Right lobe of liver (tissue), 6 donors: ENCODE measurements around the gene ECE1. TPM values are rescaled to one million over a fixed set of nuclear protein-coding genes. Genes with fewer than 3 reads are reported as not detected.
"Not testable (repeated sequence)": the region's sequence is repeated elsewhere in the genome, so short reads cannot be mapped to it uniquely, and the experiment has no call there.

Experiments used
- ATAC-seq, 4 donors: fragments of 200-7000 bp; cut with Tn5 transposase; one replicate each; pipeline ENCODE4 v1.9.1; 2020; ENCODE audit warnings: mild to moderate bottlenecking in 4 of 4, moderate library complexity in 4 of 4
- DNase-seq, 3 donors: peaks; one replicate each; pipeline ENCODE4 v3.0.0-alpha.2; 2020
- H3K27ac ChIP-seq, 3 donors: fragments of 200-600 bp; one replicate each; pipeline ENCODE4 v1.8.0; 2022
- H3K27me3 ChIP-seq, 2 donors: fragments of 200-600 bp; one replicate each; pipeline ENCODE4 v1.8.0; 2022
- H3K36me3 ChIP-seq, 4 donors: fragments of 200-600 bp; sonication (generic) in 1 of 4; one replicate each; pipeline versions ENCODE4 v1.5.1 to v1.8.0; 2017 to 2022; ENCODE audit warnings: control low read depth in 1 of 4
- H3K4me1 ChIP-seq, 4 donors: fragments of 200-600 bp; sonication (generic) in 1 of 4; one replicate each; pipeline versions ENCODE4 v1.5.1 to v1.8.0; 2017 to 2022; ENCODE audit warnings: control low read depth in 1 of 4
- H3K4me3 ChIP-seq, 3 donors: fragments of 200-600 bp; one replicate each; pipeline ENCODE4 v1.8.0; 2022
- H3K9me3 ChIP-seq, 4 donors: fragments of 200-600 bp; sonication (generic) in 1 of 4; one replicate each; pipeline versions ENCODE4 v1.5.1 to v1.8.0; 2017 to 2022; ENCODE audit warnings: control low read depth in 1 of 4
- POLR2A ChIP-seq: fragments of 450-650 bp; IDR thresholded peaks from one replicate; pipeline ENCODE4 v1.6.1; 2017; ENCODE audit warnings: antibody characterized with exemption, mild to moderate bottlenecking
- WGBS: methylation state at CpG from one replicate; pipeline ENCODE4 v1.1.6; 2018; ENCODE audit warnings: low coverage, low lambda C conversion rate; ENCODE audit not compliant: insufficient coverage; ENCODE audit errors: missing lambda C conversion rate; 5-methylcytosine and 5-hydroxymethylcytosine counted together
- intact Hi-C, 2 donors: fragments of 100-400 bp; cut with DNase I; formaldehyde crosslinking; loops; one replicate each; pipeline versions ENCODE4 v1.11.2 to v1.14.1; 2022
- total RNA-seq, 6 experiments: library from RNA; depleted of rRNA in 2 of 6; stranded (reverse); fragments of >200 nt in 2 of 6; fragmentation: NEBNext Ultra II Directional in 3 of 6; extraction: Animal tissue kit (Norgen Biotek cat#: 25700) in 3 of 6; gene quantifications; one replicate each; pipeline versions ENCODE4 v1.1.0 to v1.2.4, GENCODE V29; 2016 to 2023
- TF ChIP-seq, protein P1 (sequence below), 4 donors: fragments of 200-600 bp in 3 of 4; fragments of 450-650 bp in 1 of 4; IDR thresholded peaks; one replicate each; pipeline versions ENCODE4 v1.5.1 to v1.8.0; 2016 to 2022; ENCODE audit warnings: antibody characterized with exemption in 4 of 4, mild to moderate bottlenecking in 2 of 4
- donor health status: DM: no; HTN: yes; CAD: no.
- donor health status: DM: no; HTN: no; CAD: no.
- donor health status: DM: no; HTN: no; CAD: no.
- donor health status: DM: no; HTN: yes; CAD: no.
- donor health status: DM: no; HTN: yes; CAD: no.

The ECE1 gene
- total RNA-seq, 6 experiments from 2014 or later: 39.7 to 61.3 (median 43.8) TPM

- DNase-seq (no peak), ATAC-seq (no peak)
- H3K36me3 ChIP-seq: peaks cover 0 to 54% (median 27%) of the 10 kb centered on the region in 4 donors
- no peaks in the 10 kb centered on the region for H3K4me1 ChIP-seq
- H3K27me3 ChIP-seq: no peaks in the 10 kb centered on the region
- 89% methylated on average over 9 of the region's 21 CpGs for WGBS
- no peak overlapping the region for H3K27ac ChIP-seq
- intact Hi-C loops: no loop called here
- no peaks in the 10 kb centered on the region for H3K9me3 ChIP-seq
- TF ChIP-seq, protein P1, sequence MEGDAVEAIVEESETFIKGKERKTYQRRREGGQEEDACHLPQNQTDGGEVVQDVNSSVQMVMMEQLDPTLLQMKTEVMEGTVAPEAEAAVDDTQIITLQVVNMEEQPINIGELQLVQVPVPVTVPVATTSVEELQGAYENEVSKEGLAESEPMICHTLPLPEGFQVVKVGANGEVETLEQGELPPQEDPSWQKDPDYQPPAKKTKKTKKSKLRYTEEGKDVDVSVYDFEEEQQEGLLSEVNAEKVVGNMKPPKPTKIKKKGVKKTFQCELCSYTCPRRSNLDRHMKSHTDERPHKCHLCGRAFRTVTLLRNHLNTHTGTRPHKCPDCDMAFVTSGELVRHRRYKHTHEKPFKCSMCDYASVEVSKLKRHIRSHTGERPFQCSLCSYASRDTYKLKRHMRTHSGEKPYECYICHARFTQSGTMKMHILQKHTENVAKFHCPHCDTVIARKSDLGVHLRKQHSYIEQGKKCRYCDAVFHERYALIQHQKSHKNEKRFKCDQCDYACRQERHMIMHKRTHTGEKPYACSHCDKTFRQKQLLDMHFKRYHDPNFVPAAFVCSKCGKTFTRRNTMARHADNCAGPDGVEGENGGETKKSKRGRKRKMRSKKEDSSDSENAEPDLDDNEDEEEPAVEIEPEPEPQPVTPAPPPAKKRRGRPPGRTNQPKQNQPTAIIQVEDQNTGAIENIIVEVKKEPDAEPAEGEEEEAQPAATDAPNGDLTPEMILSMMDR (IDR thresholded peaks at IDR 0.05): no peak
- no peak for TF ChIP-seq POLR2A
- H3K4me3 ChIP-seq: no peak overlapping the region
Measured at GRCh38 chr1:21219674-21220073, 70.6 kb downstream of the ECE1 start.

DNA sequence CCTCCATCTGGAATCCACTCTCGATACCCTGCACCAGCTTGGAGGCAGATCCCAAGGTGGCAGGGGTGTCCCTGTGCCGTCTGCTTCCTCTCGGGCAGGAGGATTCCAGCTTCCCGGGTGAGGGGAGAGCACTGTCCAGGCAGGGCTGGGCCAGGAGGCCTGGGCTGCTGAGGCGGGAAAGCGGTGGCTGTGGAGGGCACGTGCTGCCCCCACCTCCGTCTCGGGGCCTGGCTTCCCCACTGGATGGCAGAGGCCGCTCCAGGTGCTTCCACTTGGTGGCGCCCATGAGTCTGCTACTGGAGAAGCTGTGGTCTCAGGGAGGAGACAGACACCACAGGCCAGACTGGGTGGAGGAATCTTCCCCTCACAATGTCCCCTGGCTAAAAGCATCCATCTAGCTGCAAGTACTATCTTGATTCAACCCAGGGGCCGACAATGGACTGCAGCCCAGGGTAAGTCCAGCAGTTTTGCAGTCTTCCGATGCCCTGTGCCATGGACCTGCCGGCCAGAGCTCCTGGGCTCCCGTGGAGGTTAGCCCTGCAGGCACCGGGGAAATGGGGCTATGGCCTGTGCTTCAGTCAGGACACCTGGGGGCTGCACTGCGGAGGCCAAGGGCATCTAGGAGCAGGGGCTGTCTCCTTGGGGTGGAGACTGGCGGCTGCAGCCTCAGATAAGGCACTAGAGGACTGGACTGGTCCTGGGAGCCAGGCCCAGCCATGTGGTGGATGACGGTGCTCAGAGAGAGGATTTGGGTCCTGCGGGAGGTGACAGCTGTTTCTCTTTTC is 72.3 kb downstream of the ECE1 start:
- TF ChIP-seq POLR2A: no peak
- TF ChIP-seq, protein P1 (IDR thresholded peaks at IDR 0.05): peak; percentile 5 to 45 (median 33)
- WGBS: 80% methylated on average over 1 of the region's 20 CpGs
- Histone ChIP-seq H3K4me1 (no peaks in the 10 kb centered on the region), H3K9me3 (no peaks in the 10 kb centered on the region), H3K4me3 (no peak overlapping the region), H3K27me3 (no peaks in the 10 kb centered on the region), H3K36me3 (peaks cover 0 to 38% (median 19%) of the 10 kb centered on the region in 4 donors), H3K27ac (no peak overlapping the region)
- ATAC-seq (peak; percentile 43 to 51 (median 48)), DNase-seq (peak in 1 of 3 donors; percentile 31)
- intact Hi-C loops: no loop called here

DNA sequence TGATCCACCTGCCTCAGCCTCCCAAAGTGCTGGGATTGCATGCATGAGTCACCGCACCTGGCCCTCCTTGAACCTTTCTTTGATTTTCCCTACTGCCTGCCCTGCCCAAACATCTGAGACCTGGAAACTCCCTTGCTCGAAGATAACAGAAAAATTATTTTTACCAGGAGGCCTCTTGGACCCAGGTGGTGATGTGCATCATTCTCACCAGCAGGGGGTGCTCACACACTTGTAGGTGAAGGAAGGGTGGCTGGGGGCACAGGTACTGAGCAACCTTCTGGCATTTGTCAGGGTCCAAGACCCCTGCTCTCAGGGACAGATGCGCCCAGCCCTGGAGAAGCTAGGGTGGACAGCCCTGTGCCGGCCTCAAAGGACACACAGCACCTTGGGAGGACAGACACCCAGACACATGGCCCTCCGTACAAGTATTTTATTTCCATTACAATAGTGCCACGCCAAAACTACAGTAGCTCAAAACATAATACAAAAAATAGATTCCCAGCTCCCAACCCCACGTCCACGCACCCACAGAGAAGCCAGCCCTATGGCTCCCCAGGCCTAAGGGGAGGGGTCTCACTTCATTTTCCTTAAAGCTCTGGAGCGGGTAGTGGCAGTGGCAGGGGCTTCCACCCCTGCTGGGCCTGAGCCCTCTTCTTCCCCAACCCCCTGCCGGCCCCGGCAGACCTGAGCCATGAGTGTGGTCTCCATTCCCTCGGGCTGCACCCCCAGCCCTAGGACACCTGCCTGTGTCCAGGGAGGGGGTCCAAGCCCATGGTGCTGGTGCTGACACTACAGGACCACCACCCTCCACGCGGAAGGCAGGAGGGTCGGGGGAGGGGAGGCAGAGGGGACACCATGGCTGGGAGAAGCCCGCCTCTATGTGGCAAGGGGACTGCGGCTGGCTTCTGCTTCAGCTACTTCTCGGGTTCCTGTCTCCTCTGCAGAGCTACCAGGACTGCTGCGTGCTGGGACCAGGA is 73.1 kb downstream of the ECE1 start:
- Histone ChIP-seq H3K4me3 (no peak overlapping the region), H3K27ac (no peak overlapping the region), H3K27me3 (no peaks in the 10 kb centered on the region), H3K4me1 (no peaks in the 10 kb centered on the region), H3K9me3 (no peaks in the 10 kb centered on the region), H3K36me3 (peaks cover 0 to 32% (median 19%) of the 10 kb centered on the region in 4 donors)
- no peak for TF ChIP-seq POLR2A
- TF ChIP-seq, protein P1 (IDR thresholded peaks at IDR 0.05): peak; percentile 49 to 79 (median 72)
- 67% methylated on average over 8 of the region's 19 CpGs for WGBS
- intact Hi-C loops: no loop called here
- peak; percentile 43 to 58 (median 52) for ATAC-seq
- peak in 2 of 3 donors; percentile 54 to 65 for DNase-seq

GRCh38 chr1:21212126-21212525 is 78.1 kb downstream of the ECE1 start:
- intact Hi-C loops: no loop called here
- Histone ChIP-seq H3K27ac (no peak overlapping the region), H3K4me1 (no peaks in the 10 kb centered on the region), H3K9me3 (no peaks in the 10 kb centered on the region), H3K27me3 (no peaks in the 10 kb centered on the region), H3K4me3 (no peak overlapping the region), H3K36me3 (no peaks in the 10 kb centered on the region)
- 28% methylated on average over 3 of the region's 3 CpGs for whole genome bisulfite sequencing
- no peak for DNase-seq
- TF ChIP-seq, protein P1 (IDR thresholded peaks at IDR 0.05): no peak
- TF ChIP-seq POLR2A: no peak
- peak in 1 of 4 donors; percentile 42 for ATAC-seq

- DNase-seq, intact Hi-C loops, H3K27me3 ChIP-seq, H3K27ac ChIP-seq, H3K4me1 ChIP-seq, ATAC-seq, H3K36me3 ChIP-seq, H3K9me3 ChIP-seq, H3K4me3 ChIP-seq: not testable (repeated sequence)
- 78% methylated on average over 6 of the region's 6 CpGs for WGBS
Measured at GRCh38 chr1:21208137-21208700, 82.0 kb downstream of the ECE1 start.
